HepG2 (cell line): ENCODE measurements around the gene C20orf204. TPM values are rescaled to one million over a fixed set of nuclear protein-coding genes. Genes with fewer than 3 reads are reported as not detected.

Experiments used
- ARNT ChIP-seq: fragments of 450-650 bp; IDR thresholded peaks from 2 replicates; pipeline ENCODE4 v1.6.1; 2017
- CCDC6 ChIP-seq: sonication (generic); formaldehyde crosslinking; IDR thresholded peaks from 2 replicates; pipeline ENCODE4 v1.8.1; 2022; ENCODE audit warnings: mild to moderate bottlenecking, missing genetic modification reagents, moderate library complexity
- GLI4 ChIP-seq: sonication (generic); formaldehyde crosslinking; IDR thresholded peaks from 2 replicates; pipeline ENCODE4 v1.5.1; 2020; ENCODE audit warnings: missing genetic modification reagents, mild to moderate bottlenecking, moderate library complexity, borderline replicate concordance
- GMEB2 ChIP-seq: IDR thresholded peaks from 2 replicates; pipeline ENCODE4 v1.6.1; 2016; ENCODE audit warnings: missing biosample characterization, missing genetic modification reagents, low read depth
- HOXA7 ChIP-seq: sonication (generic); formaldehyde crosslinking; IDR thresholded peaks from 2 replicates; pipeline ENCODE4 v1.8.1; 2022; ENCODE audit warnings: mild to moderate bottlenecking, missing genetic modification reagents, moderate library complexity
- KDM5A ChIP-seq: fragments of 200-600 bp; sonication (generic); IDR thresholded peaks from 2 replicates; pipeline ENCODE4 v1.7.0; 2018; ENCODE audit warnings: antibody characterized with exemption, mild to moderate bottlenecking, low read length, borderline replicate concordance
- KLF12 ChIP-seq: sonication (generic); formaldehyde crosslinking; IDR thresholded peaks from 2 replicates; pipeline ENCODE4 v1.4.0; 2020; ENCODE audit warnings: missing genetic modification reagents, borderline replicate concordance
- MEIS1 ChIP-seq: sonication (generic); formaldehyde crosslinking; IDR thresholded peaks from 2 replicates; pipeline ENCODE4 v1.9.0; 2021; ENCODE audit warnings: mild to moderate bottlenecking, missing genetic modification reagents, moderate library complexity, borderline replicate concordance
- MIER2 ChIP-seq: IDR thresholded peaks from 2 replicates; pipeline ENCODE4 v1.6.1; 2016; ENCODE audit warnings: missing biosample characterization, missing genetic modification reagents
- MTA3 ChIP-seq: sonication (generic); formaldehyde crosslinking; IDR thresholded peaks from 2 replicates; pipeline ENCODE4 v1.4.0; 2020; ENCODE audit warnings: missing genetic modification reagents
- NFKB2 ChIP-seq: sonication (generic); formaldehyde crosslinking; IDR thresholded peaks from 2 replicates; pipeline ENCODE4 v1.4.0; 2020; ENCODE audit warnings: missing genetic modification reagents, borderline replicate concordance
- ONECUT2 ChIP-seq: sonication (generic); formaldehyde crosslinking; IDR thresholded peaks from 2 replicates; pipeline ENCODE4 v1.4.0; 2020; ENCODE audit warnings: missing genetic modification reagents
- POLR2AphosphoS5 ChIP-seq: IDR thresholded peaks from 2 replicates; pipeline ENCODE4 v1.6.1; 2012; ENCODE audit warnings: low read depth, low read length
- SETDB1 ChIP-seq: sonication (generic); formaldehyde crosslinking; IDR thresholded peaks from 2 replicates; pipeline ENCODE4 v1.5.1; 2020; ENCODE audit warnings: missing genetic modification reagents, mild to moderate bottlenecking, borderline replicate concordance
- SIN3A ChIP-seq: IDR thresholded peaks from 2 replicates; pipeline ENCODE4 v1.6.1; 2011; ENCODE audit warnings: low read depth, mild to moderate bottlenecking, control low read depth, low read length, borderline replicate concordance
- TARDBP ChIP-seq: sonication (generic); formaldehyde crosslinking; IDR thresholded peaks from 2 replicates; pipeline ENCODE4 v1.8.0; 2022; ENCODE audit warnings: mild to moderate bottlenecking, missing genetic modification reagents
- ZFX ChIP-seq: sonication (generic); formaldehyde crosslinking; IDR thresholded peaks from 2 replicates; pipeline ENCODE4 v1.4.0; 2020; ENCODE audit warnings: mild to moderate bottlenecking, low read depth, missing genetic modification reagents, moderate library complexity
- ZNF317 ChIP-seq: sonication (generic); formaldehyde crosslinking; IDR thresholded peaks from 2 replicates; pipeline ENCODE4 v1.5.0; 2020; ENCODE audit warnings: mild to moderate bottlenecking, missing genetic modification reagents
- ZNF616 ChIP-seq: sonication (generic); formaldehyde crosslinking; IDR thresholded peaks from 2 replicates; pipeline ENCODE4 v1.5.0; 2020; ENCODE audit warnings: low read depth, mild to moderate bottlenecking, missing genetic modification reagents
- polyA plus RNA-seq, 8 experiments: library from polyadenylated mRNA; depleted of rRNA in 3 of 8; stranded (reverse) in 7 of 8; unstranded in 1 of 8; fragments of >200 nt; fragmentation: Illumina TruSeq in 4 of 8; extraction: Trizol in 4 of 8; gene quantifications; 2 replicates each; pipeline versions ENCODE4 v1.2.1 to v1.2.3, GENCODE V29; 2011 to 2016; ENCODE audit warnings: low read depth in 4 of 8, missing spikeins in 1 of 8, mixed read lengths in 1 of 8; ENCODE audit not compliant: insufficient read depth in 1 of 8
- total RNA-seq, 5 experiments: library from RNA; depleted of rRNA; stranded (reverse); fragments of >200 nt; fragmentation: Illumina TruSeq; extraction: Trizol; gene quantifications; 2 replicates each; pipeline ENCODE4 v1.2.3, GENCODE V29; 2016; ENCODE audit warnings: low read depth in 1 of 5
- TF ChIP-seq, protein P1 (sequence below): IDR thresholded peaks from 2 replicates; pipeline ENCODE4 v1.6.1; 2016; ENCODE audit warnings: low read depth, control low read depth
- TF ChIP-seq, protein P2 (sequence below): sonication (generic); formaldehyde crosslinking; IDR thresholded peaks from 2 replicates; pipeline ENCODE4 v1.5.0; 2020; ENCODE audit warnings: mild to moderate bottlenecking, missing genetic modification reagents, moderate library complexity
- TF ChIP-seq, protein P3 (sequence below), 2 experiments: IDR thresholded peaks; 2 replicates each; pipeline ENCODE4 v1.6.1; 2011 to 2012; ENCODE audit warnings: low read length in 2 of 2, borderline replicate concordance in 1 of 2, low read depth in 1 of 2, mild to moderate bottlenecking in 1 of 2, moderate library complexity in 1 of 2

The C20orf204 gene
- total and polyA plus RNA-seq, 2 of the 13 experiments (the other 11 are each of a cell fraction or from before 2014, with no cell fraction given), result 22.1 to 80.0 TPM

DNA sequence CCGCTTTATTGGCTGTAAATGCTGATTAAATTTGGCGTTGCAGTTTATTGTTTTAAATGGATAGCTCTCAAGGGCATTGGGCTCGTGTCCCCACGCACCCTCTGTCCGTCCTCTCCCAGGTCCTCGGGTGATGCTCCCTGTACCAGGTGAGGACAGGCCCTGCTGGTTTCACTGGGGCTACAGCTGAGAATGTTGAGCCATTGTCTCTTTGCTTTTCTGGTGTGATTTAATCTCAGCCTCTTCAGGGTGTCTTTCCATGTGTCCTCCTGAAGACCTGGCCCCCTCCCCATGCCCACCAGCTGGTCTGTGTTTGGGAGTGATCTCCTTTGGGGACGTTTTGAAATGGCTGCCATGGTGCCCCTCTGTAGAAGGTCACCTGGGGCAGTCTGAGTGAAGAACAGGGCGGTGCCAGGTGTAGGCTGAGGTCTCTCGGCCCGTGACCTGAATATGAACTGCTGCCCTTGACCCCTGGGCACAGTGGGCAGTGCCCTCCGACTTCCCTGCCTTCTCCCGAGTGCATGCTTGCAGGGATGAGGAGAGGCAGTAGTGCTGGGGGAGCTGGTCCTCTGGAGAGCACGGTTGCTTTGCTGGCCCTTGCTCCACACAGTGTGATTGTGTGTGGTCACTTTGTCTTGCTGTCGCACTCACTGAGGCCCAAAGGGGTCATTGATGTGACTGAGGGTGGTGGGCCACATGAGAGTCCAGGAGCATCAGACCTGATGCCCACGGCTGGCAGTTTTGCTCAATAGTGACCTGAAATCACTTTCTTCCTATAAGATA lies 12.4 kb upstream of the C20orf204 start (continued):
- TF ChIP-seq KDM5A, result no peak
- TF ChIP-seq CCDC6, result no peak; the same call in 1 of the 2 replicates
- TF ChIP-seq SIN3A, result no peak
- no peak for TF ChIP-seq MTA3 (CRISPR knock-in tag)
- TF ChIP-seq GMEB2 (CRISPR knock-in tag), result no peak
- TF ChIP-seq, protein P1, sequence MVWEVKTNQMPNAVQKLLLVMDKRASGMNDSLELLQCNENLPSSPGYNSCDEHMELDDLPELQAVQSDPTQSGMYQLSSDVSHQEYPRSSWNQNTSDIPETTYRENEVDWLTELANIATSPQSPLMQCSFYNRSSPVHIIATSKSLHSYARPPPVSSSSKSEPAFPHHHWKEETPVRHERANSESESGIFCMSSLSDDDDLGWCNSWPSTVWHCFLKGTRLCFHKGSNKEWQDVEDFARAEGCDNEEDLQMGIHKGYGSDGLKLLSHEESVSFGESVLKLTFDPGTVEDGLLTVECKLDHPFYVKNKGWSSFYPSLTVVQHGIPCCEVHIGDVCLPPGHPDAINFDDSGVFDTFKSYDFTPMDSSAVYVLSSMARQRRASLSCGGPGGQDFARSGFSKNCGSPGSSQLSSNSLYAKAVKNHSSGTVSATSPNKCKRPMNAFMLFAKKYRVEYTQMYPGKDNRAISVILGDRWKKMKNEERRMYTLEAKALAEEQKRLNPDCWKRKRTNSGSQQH (CRISPR knock-in tag), result no peak
- TF ChIP-seq NFKB2 (CRISPR knock-in tag), result no peak
- no peak for TF ChIP-seq SETDB1 (CRISPR knock-in tag)
- 0 out of 2 replicates have a peak, but pooled peaks have one; percentile 14 for TF ChIP-seq ZNF317
- no peak for TF ChIP-seq ONECUT2 (CRISPR knock-in tag)
- TF ChIP-seq KLF12 (CRISPR knock-in tag), result no peak
- TF ChIP-seq TARDBP (CRISPR knock-in tag), result no peak
- TF ChIP-seq MEIS1 (CRISPR knock-in tag), result no peak
- TF ChIP-seq, protein P2, sequence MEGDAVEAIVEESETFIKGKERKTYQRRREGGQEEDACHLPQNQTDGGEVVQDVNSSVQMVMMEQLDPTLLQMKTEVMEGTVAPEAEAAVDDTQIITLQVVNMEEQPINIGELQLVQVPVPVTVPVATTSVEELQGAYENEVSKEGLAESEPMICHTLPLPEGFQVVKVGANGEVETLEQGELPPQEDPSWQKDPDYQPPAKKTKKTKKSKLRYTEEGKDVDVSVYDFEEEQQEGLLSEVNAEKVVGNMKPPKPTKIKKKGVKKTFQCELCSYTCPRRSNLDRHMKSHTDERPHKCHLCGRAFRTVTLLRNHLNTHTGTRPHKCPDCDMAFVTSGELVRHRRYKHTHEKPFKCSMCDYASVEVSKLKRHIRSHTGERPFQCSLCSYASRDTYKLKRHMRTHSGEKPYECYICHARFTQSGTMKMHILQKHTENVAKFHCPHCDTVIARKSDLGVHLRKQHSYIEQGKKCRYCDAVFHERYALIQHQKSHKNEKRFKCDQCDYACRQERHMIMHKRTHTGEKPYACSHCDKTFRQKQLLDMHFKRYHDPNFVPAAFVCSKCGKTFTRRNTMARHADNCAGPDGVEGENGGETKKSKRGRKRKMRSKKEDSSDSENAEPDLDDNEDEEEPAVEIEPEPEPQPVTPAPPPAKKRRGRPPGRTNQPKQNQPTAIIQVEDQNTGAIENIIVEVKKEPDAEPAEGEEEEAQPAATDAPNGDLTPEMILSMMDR (CRISPR knock-in tag), result 0 out of 2 replicates have a peak, but pooled peaks have one; percentile 4
- no peak for TF ChIP-seq GLI4
- TF ChIP-seq HOXA7 (CRISPR knock-in tag), result no peak
- no peak for TF ChIP-seq ZNF616 (CRISPR knock-in tag)
- TF ChIP-seq, protein P3, sequence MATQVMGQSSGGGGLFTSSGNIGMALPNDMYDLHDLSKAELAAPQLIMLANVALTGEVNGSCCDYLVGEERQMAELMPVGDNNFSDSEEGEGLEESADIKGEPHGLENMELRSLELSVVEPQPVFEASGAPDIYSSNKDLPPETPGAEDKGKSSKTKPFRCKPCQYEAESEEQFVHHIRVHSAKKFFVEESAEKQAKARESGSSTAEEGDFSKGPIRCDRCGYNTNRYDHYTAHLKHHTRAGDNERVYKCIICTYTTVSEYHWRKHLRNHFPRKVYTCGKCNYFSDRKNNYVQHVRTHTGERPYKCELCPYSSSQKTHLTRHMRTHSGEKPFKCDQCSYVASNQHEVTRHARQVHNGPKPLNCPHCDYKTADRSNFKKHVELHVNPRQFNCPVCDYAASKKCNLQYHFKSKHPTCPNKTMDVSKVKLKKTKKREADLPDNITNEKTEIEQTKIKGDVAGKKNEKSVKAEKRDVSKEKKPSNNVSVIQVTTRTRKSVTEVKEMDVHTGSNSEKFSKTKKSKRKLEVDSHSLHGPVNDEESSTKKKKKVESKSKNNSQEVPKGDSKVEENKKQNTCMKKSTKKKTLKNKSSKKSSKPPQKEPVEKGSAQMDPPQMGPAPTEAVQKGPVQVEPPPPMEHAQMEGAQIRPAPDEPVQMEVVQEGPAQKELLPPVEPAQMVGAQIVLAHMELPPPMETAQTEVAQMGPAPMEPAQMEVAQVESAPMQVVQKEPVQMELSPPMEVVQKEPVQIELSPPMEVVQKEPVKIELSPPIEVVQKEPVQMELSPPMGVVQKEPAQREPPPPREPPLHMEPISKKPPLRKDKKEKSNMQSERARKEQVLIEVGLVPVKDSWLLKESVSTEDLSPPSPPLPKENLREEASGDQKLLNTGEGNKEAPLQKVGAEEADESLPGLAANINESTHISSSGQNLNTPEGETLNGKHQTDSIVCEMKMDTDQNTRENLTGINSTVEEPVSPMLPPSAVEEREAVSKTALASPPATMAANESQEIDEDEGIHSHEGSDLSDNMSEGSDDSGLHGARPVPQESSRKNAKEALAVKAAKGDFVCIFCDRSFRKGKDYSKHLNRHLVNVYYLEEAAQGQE (IDR thresholded peaks at IDR 0.05; ENCODE audit: borderline replicate concordance in 1 of 2, low read depth in 1 of 2, low read length in 2 of 2), result no peak
- TF ChIP-seq ARNT, result no peak
- no peak for TF ChIP-seq POLR2AphosphoS5
- TF ChIP-seq ZFX (CRISPR knock-in tag), result no peak
- TF ChIP-seq MIER2, result no peak
